OCI-LY3 (cell line): Measurements from ENCODE around the gene CCDC63.

Experiments used
- EZH2phosphoT487 ChIP-seq: fragments of 200-600 bp; shearing (Covaris generic); IDR thresholded peaks from 2 replicates; pipeline ENCODE4 v1.6.1; 2018; ENCODE audit warnings: antibody characterized with exemption, mixed run types, low read depth
- TF ChIP-seq, protein P1 (sequence below): fragments of 200-600, 300-600 bp; sonication (generic); IDR thresholded peaks from 2 replicates; pipeline ENCODE4 v1.5.1; 2014; ENCODE audit warnings: antibody characterized with exemption, low read length, low read depth

DNA sequence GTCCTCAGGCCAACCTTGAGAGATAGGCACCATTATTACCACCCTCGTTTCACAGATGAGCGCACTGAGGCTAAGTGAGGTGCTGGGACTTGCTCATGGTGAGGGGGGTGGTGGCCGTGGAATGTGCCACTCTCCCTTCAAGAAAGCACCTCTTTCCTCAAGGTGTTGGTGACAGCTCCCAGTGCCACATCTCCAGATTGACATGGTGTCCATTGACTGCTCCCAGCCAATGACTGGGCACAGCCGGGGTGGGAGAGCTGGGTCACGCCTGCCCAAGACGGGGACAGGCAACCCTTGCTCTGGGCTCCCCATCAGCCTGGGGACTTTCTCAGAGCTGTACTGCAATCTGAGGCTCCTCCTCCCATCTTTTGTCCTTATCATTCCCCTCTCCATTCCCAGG lies 94.6 kb downstream of the CCDC63 start:
- no peak for TF ChIP-seq EZH2phosphoT487
- TF ChIP-seq, protein P1, sequence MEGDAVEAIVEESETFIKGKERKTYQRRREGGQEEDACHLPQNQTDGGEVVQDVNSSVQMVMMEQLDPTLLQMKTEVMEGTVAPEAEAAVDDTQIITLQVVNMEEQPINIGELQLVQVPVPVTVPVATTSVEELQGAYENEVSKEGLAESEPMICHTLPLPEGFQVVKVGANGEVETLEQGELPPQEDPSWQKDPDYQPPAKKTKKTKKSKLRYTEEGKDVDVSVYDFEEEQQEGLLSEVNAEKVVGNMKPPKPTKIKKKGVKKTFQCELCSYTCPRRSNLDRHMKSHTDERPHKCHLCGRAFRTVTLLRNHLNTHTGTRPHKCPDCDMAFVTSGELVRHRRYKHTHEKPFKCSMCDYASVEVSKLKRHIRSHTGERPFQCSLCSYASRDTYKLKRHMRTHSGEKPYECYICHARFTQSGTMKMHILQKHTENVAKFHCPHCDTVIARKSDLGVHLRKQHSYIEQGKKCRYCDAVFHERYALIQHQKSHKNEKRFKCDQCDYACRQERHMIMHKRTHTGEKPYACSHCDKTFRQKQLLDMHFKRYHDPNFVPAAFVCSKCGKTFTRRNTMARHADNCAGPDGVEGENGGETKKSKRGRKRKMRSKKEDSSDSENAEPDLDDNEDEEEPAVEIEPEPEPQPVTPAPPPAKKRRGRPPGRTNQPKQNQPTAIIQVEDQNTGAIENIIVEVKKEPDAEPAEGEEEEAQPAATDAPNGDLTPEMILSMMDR, result no peak
